ENCODE data around the gene STEAP3. TPM values are rescaled to one million over a fixed set of nuclear protein-coding genes. Genes with fewer than 3 reads are reported as not detected.

Gene STEAP3
- total RNA-seq, 1 experiment from 2014 or later = 17.7 TPM

GRCh38 chr2:119292226-119292625 lies 68.6 kb downstream of the STEAP3 start:
- DNase-seq (ENCODE audit: low spot score) = peak; percentile 50

- DNase-seq (ENCODE audit: low spot score) = no peak
Measured at GRCh38 chr2:119293254-119293653, 69.6 kb downstream of the STEAP3 start.

GRCh38 chr2:119293900-119294299 lies 70.3 kb downstream of the STEAP3 start:
- DNase-seq (ENCODE audit: low spot score) = no peak

GRCh38 chr2:119294671-119295070 lies 71.0 kb downstream of the STEAP3 start:
- no peak for DNase-seq (ENCODE audit: low spot score)

GRCh38 chr2:119295688-119296375 lies 72.2 kb downstream of the STEAP3 start:
- DNase-seq (ENCODE audit: low spot score) = no peak

GRCh38 chr2:119301413-119301812 lies 77.8 kb downstream of the STEAP3 start:
- DNase-seq (ENCODE audit: low spot score) = no peak

GRCh38 chr2:119304847-119305246 lies 81.2 kb downstream of the STEAP3 start:
- DNase-seq (ENCODE audit: low spot score) = no peak

- no peak for DNase-seq (ENCODE audit: low spot score)
Measured at GRCh38 chr2:119305497-119306195, 82.0 kb downstream of the STEAP3 start.

GRCh38 chr2:119306196-119306590 lies 82.6 kb downstream of the STEAP3 start:
- DNase-seq (ENCODE audit: low spot score) = no peak

- DNase-seq (ENCODE audit: low spot score) = no peak
Measured at GRCh38 chr2:119307419-119308140, 83.9 kb downstream of the STEAP3 start.

GRCh38 chr2:119308793-119309330 lies 85.2 kb downstream of the STEAP3 start:
- DNase-seq (ENCODE audit: low spot score) = no peak

- no peak for DNase-seq (ENCODE audit: low spot score)
Measured at GRCh38 chr2:119311371-119311770, 87.7 kb downstream of the STEAP3 start.

- no peak for DNase-seq (ENCODE audit: low spot score)
Measured at GRCh38 chr2:119311831-119312230, 88.2 kb downstream of the STEAP3 start.

Other genes starting within 250 kb of the STEAP3 start
- not detected in 2 replicates for gene C1QL2, start 65.1 kb upstream of the STEAP3 start, total RNA-seq (2014; rRNA removed; shearing (Covaris generic))
- gene C2orf76, start 143.0 kb downstream of the STEAP3 start, total RNA-seq (2014; rRNA removed; shearing (Covaris generic)) = 5.3 and 15.4 TPM in 2 replicates
- 301 and 339 TPM in 2 replicates for gene DBI, start 143.1 kb downstream of the STEAP3 start, total RNA-seq (2014; rRNA removed; shearing (Covaris generic))
- gene TMEM37, start 208.0 kb downstream of the STEAP3 start, total RNA-seq (2014; rRNA removed; shearing (Covaris generic)) = 1.5 and 1.9 TPM in 2 replicates